GM11168 (cell line): ENCODE results near the gene EPB41L4A.
"Not testable (repeated sequence)": the region's sequence is repeated elsewhere in the genome, so short reads cannot be mapped to it uniquely, and the experiment has no call there.

Experiments
- in situ Hi-C: fragments of 300-500 bp; cut with MboI; formaldehyde crosslinking; loops from one replicate; pipeline ENCODE4 v1.12.0; 2022; ENCODE audit warnings: low sequenced_read_pairs; ENCODE audit not compliant: unreplicated experiment

The EPB41L4A gene

DNA sequence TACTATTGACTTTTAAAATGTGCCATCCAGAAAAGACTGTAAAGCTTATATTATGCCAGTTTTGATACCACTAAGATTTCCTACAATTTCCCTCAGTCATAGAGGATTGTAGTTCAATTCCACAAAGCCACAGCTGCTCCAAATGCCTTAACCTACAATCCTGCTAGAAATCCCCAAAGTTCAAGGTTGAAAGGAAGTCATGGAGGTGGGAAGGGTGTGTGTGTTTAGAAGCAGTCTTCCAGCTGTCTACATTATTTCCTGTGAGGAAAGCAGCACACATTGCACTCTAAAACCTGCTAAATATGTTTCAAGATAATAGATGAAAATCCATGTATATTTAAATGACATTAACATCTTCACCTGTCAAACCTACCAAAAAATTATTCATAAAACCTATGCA, 11.8 kb downstream of the EPB41L4A start:
- in situ Hi-C loops: no loop called here

DNA sequence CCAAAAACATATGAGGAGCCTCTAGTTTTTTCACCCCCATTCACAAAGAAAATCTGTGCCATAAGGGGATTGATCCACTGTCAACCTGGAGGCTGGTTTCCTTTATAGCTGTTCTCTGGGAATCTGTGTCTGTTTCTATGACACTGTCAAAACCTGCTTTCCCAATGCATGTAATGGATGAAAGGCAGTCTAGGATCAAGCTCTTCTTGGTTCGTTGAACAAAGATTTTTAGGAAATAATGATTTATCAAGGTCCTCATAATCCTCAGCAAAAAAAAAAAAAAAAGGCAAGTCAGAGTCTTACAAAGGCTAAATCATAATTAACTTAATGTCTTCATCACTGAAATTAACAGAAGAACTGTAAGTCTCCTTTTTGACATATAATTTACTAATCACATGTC, 16.0 kb downstream of the EPB41L4A start:
- in situ Hi-C loops: no loop called here

DNA sequence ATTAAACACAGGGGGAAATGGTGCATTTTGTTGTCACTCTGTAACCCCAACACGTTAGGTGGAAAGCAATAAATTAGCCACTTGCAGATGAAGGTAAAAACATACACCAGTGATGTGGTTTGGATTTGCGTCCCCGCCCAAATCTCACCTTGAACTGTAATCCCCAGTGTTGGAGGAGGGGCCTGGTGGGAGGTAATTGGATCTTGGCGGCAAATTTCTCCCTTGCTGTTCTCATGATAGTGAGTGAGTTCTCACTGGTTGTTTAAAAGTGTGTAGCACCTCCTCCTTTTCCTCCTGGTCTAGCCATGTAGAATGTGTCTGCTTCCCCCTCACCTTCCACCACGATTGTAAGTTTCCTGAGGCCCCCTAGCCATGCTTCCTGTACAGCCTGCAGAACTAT, 17.2 kb downstream of the EPB41L4A start:
- in situ Hi-C loops: no loop called here

DNA sequence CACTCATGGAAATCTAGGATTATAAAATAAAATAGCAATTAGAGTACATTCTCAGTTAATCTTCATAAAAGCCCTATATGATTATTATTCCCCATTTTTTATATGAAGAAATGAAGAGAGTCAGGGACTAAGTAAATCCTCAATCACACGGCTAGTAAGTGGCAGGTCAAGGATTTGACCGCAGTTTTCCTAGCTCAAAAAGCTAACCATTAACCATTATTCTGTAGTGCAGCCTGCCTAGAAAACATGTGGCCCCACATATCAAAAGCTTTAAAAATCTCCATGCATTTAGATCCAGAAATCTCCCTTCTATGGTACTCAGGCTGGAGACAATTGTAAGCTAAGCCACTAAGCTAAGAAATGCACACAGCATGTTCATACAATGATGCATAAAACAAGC, 21.4 kb downstream of the EPB41L4A start:
- in situ Hi-C loops: no loop called here

DNA sequence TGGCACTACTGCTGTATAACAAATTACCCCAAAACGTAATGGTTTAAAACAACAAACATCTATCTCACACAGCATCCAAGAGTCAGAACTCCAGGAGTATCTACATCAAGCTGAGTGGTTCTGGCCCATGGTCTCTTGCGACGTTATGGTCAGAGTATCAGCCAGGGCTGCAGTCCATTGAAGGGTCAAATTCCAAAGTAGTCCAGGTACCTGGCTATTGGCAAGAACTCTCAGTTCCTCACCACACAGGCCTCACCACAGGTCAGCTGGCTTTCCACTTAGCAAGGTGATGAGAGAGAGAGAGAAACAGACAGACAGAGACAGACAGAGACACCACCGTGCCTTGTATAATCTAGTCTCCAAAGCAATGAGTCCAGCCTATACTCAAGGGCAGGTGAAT, 22.6 kb downstream of the EPB41L4A start:
- in situ Hi-C loops: no loop called here

DNA sequence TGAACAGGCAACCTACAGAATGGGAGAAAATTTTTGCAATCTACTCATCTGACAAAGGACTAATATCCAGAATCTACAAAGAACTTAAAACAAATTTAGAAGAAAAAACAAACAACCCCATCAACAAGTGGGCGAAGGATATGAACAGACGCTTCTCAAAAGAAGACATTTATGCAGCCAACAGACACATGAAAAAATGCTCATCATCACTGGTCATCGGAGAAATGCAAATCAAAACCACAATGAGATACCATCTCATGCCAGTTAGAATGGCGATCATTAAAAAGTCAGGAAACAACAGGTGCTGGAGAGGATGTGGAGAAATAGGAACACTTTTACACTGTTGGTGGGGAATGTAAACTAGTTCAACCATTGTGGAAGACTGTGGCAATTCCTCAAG, 23.8 kb downstream of the EPB41L4A start:
- in situ Hi-C loops: not testable (repeated sequence)

DNA sequence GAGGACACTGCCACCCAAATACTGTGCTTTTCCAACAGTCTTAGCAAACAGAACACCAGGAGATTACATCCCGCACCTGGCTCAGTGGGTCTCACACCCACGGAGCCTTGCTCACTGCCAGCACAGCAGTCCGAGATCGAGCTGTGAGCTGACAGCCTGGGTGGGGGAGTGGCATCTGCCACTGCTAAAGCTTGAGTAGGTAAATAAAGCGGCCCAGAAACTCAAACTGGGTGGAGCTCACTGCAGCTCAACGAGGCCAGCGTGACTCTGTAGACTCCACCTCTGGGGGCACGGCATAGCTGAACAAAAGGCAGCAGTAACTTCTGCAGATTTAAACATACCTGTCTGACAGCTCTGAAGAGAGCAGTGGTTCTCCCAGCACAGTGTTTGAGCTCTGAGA, 28.8 kb downstream of the EPB41L4A start:
- in situ Hi-C loops: no loop called here

DNA sequence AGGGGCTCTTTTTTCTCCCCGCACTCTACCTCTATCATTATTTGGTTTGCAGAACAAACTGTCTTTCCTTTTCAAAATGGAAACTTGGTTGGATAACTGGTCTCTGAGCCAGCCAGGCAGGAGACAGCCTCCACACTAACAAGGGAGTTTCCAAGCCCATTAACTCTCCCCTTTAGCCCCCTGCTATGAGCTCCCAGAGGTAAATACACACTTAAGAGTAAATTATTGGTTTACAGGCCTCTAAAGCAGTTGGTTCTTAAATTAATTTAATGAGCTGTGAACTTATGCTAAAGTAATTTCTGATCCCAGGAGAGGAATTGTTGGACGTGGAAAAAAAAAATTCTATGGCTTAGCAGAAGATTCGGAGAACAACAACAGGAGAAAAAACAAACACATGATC, 30.3 kb downstream of the EPB41L4A start:
- in situ Hi-C loops: no loop called here

DNA sequence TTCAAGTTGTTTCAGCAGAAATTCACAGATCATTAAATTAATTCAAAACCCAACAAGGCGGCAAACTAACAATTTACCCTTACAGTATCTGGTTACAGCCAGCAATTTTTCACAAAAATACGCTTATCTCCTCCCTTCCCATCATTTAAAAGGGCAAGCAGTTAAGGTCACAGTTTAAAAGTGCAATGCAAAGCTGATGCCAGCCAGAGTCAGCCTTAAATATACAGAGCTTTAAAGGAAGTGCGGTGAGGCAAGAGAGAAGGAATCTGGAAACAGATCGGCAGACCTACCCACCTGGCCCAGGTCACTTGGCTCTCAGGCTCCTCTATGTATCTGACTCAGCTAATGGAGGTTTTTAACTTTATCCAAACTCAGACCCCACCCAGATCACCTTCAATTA, 31.0 kb downstream of the EPB41L4A start:
- in situ Hi-C loops: no loop called here

DNA sequence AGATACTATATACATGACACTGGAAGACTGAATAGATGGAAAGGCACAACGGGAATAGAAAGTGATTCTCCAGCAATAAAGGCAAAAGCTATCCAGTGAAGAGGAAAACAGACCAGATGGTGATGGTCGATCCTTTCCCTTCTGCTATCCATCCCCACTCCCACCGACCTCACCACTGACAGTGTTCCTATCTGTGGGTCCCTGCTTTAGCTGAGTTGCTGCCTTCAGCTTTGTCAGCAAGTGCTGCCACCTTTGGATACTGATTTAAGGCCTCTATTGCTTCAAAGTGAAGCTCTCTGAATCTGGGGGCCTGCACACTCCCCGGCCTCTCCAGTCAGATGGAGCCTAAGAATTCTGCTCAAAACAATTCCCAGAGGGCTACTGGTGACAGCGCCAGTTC, 32.3 kb downstream of the EPB41L4A start:
- in situ Hi-C loops: no loop called here

DNA sequence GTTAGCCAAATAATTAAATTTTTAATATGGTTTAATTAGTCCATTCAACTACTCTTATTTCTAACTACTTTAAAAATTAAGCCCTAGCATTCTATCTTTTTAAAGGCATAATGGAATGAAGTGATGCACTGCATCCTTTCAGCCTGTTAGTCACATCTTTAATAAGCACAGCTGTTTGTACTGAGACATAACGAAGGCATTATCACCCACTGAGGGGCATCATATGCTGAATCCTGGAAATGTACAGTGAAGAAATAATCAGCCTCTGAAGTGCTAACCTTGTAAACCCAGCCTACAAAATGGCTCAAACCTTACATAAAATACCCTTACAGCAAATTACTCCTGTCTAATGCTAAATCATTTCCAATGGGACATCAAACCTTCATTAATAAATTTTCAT, 33.1 kb downstream of the EPB41L4A start:
- in situ Hi-C loops: no loop called here

DNA sequence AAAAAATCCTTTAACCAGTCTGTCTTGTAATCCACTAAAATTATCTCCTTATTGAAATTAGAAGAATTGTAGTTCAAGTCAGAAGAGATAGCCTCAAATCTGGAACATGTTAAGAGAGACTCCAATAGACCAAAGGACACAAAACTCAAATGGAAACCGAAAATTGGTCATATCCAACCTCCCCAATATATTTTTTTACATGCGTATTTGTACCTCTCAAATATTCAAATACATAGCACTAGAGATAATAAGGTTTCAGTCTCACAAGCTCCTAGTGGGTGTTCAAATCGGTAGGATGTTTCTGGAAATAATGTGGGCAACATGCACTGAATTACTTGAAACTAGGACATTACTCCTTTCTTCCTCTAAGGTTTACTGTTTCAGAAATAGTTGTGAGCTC, 33.5 kb downstream of the EPB41L4A start:
- in situ Hi-C loops: no loop called here

DNA sequence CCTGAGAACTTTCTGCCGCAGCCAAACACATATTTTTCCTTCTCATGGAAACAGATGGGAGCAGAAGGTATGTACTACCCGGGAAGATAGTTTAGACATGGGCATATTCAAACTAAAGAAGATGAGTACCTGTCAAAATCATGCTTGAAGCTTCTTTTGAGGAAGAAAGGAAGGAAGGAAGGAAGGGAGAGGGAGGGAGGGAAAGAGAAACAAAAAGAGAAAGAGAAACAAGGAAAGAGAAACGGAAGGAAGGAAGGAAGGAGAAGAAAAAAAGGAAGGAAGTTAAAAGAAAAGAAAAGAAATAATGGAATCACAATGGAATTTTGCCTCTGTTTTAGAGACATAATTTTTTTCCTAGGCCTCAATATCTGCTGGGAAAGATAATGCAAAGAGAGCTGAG, 34.6 kb downstream of the EPB41L4A start:
- in situ Hi-C loops: no loop called here

DNA sequence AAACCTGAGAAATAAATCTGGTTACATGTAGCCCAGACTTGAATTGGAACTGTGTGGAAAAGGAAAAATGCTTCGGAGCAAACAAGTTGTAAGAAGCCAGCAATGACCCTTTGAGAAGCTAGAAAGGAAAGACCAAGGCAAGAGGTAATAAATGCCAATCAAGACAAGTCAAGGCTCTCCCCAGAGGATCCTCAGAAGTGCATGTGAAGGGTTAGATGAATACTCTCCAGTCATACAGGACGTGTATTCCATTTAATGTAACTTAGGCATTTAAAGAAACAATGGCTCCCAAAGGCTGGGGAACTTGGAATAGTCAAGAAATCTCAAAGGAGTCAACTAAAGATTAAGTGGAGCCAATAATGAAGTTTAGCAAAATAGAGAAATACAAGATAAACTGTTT, 36.2 kb downstream of the EPB41L4A start:
- in situ Hi-C loops: no loop called here

DNA sequence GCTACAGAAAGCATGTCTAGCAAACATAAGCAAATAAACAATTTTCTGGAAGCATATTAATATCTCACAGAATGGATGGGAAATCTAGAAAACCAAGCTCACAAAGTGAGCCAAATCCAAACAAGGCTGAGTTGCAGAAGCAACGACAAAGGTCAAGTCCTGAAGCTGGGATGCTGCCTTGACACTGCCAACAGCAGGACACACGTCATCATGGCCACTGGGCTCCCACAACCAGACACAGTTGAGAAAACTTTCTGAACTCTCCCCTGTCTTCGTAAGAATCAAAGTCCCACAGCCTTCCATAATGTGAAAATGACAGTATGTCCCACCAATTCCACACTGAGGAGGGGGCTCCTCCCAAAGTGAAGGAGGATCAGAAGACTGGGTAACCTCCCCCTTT, 37.6 kb downstream of the EPB41L4A start:
- in situ Hi-C loops: no loop called here

DNA sequence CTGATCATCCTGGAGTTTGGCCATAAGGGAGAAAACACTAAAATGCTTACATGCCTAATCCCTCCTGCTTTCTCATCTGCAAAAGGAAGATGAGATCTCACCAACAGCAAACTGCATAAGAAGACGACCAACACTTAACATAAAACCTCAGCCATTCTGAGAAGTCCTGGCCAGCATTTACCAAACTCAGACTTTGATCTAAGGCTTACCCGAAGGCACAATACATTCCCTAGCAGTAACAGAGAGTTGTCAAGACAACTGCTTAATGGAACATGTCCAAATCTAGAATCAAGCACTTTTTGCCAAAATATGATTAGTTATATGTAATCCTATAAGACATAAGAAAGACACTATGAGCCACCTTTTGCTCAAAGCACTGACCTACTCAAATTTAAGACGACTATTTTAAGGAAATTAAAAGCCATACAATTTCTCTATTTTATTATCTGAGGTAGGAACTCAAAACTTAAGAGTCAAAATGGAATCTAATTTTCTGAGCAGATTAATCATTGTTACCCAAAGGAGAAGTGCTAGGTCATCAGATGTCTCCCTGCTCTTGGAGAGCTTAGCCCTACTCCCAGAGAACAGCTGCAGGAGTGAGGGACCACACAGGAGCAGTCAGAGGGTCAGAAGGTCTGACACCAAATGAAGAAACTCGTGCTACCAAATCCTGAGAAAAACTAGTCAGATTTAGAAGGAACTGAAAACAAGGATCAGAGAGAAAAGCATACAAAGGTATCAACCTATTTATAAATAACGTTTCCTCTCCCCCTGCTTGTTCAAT, 39.3 kb downstream of the EPB41L4A start:
- in situ Hi-C loops: no loop called here

DNA sequence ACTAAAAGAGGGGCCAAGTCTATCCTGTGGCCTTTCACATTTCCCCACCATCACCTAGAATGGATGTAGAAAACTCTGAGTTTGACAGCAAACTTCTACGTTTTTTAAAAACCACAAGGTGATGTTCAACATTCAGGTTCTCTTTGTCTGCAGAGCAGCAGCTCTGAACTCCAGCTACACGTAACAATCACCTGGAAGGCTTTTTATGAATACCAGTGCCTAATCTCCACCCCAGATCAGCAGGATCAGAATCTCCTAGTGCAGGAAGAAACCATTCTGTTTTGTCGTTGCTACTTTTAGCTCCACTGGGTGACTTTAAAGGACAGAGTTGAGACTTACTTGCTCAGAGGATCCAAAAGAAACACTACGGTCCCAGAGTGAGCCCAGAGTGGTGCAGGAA, 44.3 kb downstream of the EPB41L4A start:
- in situ Hi-C loops: no loop called here

DNA sequence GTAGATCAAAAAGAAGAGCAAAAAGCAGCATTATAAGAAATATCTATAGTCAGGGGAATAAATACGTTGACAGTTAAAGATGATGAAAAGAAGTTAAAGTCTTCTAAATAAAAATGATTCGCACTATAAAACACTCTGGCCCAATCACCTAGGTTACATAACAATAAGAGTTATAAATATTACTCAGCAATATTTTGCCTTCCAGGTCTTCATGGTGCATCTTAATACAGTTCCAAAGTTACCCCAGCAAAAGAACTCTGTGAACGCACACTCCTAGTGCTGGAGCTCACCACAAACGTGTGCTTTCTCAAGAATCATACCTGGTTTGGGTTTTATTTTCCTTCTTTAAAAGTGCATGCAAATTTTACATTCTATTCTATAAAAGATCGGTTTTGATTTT, 44.7 kb downstream of the EPB41L4A start:
- in situ Hi-C loops: no loop called here

DNA sequence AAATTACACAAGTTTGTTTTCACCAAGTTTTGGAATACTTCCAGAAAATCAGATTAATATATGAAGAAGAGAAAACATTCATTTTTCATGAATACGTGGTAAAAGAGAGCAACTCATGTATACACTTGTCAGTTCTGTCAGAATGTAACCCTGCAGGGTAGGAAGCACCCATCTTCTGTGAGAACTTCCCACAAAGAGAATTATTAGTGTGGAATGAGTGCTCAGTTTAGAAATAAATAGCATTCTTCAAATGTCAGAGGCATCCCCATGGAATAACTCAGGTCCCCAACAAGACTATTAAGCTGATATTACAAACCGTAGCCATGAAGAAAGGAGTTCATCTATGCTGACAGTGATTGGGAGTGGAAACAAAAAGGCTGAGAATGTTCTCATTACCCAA, 45.2 kb downstream of the EPB41L4A start:
- in situ Hi-C loops: no loop called here

DNA sequence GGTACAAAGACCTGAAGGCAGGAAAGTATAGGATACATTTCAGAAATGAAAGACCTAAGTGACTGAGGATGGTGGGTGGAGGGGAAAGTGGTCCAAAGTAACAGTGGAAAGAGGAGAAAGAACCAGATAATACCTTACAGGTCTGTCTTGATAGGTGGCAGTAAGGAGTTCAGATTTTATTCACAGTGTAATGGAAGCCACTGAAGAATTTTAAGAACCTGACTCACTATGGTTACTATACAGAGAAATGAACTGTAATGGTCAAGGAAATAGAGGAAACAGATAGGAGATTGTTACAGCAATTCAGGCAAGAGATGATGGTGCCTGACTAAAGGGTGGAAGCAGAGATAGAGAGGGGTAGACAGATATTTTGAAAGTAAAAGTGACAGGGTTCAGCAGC, 46.5 kb downstream of the EPB41L4A start:
- in situ Hi-C loops: no loop called here

DNA sequence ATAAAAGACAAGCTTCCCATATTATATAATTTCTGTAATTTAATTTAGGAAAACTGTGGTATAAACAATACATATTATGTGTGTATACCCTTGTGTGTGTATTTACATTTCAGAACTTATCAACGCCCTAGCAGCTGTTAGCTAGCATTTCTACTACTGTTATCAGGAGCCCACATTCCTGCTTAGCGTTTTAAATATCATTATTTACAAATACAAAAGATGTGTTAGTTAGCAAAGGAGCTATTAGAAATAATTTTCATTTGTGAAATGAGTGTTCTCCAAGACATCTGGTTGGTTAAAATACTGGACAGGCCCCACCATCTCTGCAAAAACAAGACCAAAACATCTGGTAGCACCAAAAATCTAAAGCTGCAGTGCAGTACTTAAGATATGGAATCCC, 48.0 kb downstream of the EPB41L4A start:
- in situ Hi-C loops: no loop called here

DNA sequence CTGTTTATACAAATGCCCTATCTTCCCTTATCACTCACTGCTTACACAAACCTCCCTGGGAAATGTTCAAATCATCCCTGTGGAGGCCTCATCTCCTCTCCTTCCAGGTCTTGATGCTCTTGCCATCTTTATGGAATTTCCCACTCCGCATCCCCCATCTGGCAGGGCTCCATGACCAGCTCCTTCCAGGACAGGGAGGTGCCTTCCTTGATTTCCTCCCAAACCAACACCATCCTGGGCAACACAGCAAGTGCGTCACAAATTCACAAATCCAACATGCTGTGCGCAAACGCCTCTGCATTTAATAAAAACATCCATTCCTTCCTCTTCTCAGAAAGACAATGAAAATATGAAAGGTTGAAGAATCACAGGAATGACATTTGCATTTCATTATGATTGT, 51.7 kb downstream of the EPB41L4A start:
- in situ Hi-C loops: no loop called here

DNA sequence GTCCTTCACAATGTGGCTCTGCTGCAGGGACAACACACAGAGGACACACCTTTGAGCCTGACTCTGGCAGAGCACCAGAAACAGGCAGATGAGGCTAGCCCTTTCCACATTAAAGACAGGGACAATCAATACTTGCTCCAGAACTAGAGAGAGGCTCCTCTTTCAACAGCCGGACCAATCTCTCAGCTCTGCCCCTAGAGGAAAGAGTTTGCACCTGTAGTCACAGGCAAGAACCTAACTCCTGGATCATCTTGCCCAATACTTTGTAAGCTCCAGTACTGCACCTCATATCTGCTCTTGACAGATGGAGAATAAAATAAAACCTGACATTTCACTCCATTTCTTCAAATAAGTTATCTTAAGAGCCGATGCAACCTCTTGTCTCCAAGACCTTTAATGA, 52.1 kb downstream of the EPB41L4A start:
- in situ Hi-C loops: no loop called here
